Breast epithelium (tissue), 3 donors: Measurements from ENCODE around the gene DIP2A.

ENCODE experiments used
- CTCF ChIP-seq, 3 donors: fragments of 450-650 bp; IDR thresholded peaks; one replicate each; pipeline ENCODE4 v1.5.1; 2016 to 2017; ENCODE audit warnings: antibody characterized with exemption in 3 of 3, mild to moderate bottlenecking in 3 of 3, moderate library complexity in 3 of 3
- POLR2A ChIP-seq: fragments of 450-650 bp; IDR thresholded peaks from one replicate; pipeline ENCODE4 v1.6.1; 2016; ENCODE audit warnings: antibody characterized with exemption, mild to moderate bottlenecking, moderate library complexity
- POLR2AphosphoS5 ChIP-seq, 3 donors: sonication (generic); formaldehyde crosslinking; IDR thresholded peaks; one replicate each; pipeline ENCODE4 v1.6.1; 2017; ENCODE audit warnings: antibody characterized with exemption in 3 of 3

- TF ChIP-seq POLR2A (no peak), CTCF (IDR thresholded peaks at IDR 0.05) (no peak), POLR2AphosphoS5 (IDR thresholded peaks at IDR 0.05) (no peak)
Measured at GRCh38 chr21:46448108-46448507, 10.6 kb upstream of the DIP2A start.
